HCT116 (cell line): ENCODE data around the gene EEPD1.

Experiments
- CEBPB ChIP-seq: IDR thresholded peaks from 2 replicates; pipeline ENCODE4 v1.6.1; 2012; ENCODE audit warnings: low read depth
- CTCF ChIP-seq, 3 experiments: fragments of 200-600 bp in 1 of 3; sonication (generic) in 1 of 3; IDR thresholded peaks in 2 of 3; conservative IDR thresholded peaks in 1 of 3; 2 replicates each; pipeline ENCODE4 v1.5.1; 2012 to 2017; ENCODE audit warnings: low read depth in 2 of 3, low read length in 2 of 3, antibody characterized with exemption in 1 of 3, borderline replicate concordance in 1 of 3, control low read depth in 1 of 3, mild to moderate bottlenecking in 1 of 3, mixed read lengths in 1 of 3, mixed run types in 1 of 3, moderate library complexity in 1 of 3; ENCODE audit not compliant: insufficient read depth in 1 of 3
- EGR1 ChIP-seq: IDR thresholded peaks from 2 replicates; pipeline ENCODE4 v1.6.1; 2012; ENCODE audit warnings: low read depth
- ELF1 ChIP-seq: IDR thresholded peaks from 2 replicates; pipeline ENCODE4 v1.6.1; 2012; ENCODE audit warnings: low read depth, borderline replicate concordance
- EZH2 ChIP-seq: fragments of 200-600 bp; sonication (generic); IDR thresholded peaks from 2 replicates; pipeline ENCODE4 v1.6.1; 2017; ENCODE audit warnings: antibody characterized with exemption, mixed run types
- EZH2phosphoT487 ChIP-seq: fragments of 200-600 bp; IDR thresholded peaks from 2 replicates; pipeline ENCODE4 v1.6.1; 2018; ENCODE audit warnings: antibody characterized with exemption, borderline replicate concordance
- JUND ChIP-seq: IDR thresholded peaks from 2 replicates; pipeline ENCODE4 v1.6.1; 2012
- POLR2A ChIP-seq: IDR thresholded peaks from 2 replicates; pipeline ENCODE4 v1.7.0; 2011; ENCODE audit warnings: borderline replicate concordance; ENCODE audit not compliant: insufficient read depth, insufficient read length; ENCODE audit errors: extremely low read depth
- POLR2AphosphoS5 ChIP-seq: IDR thresholded peaks from 2 replicates; pipeline ENCODE4 v1.6.1; 2011; ENCODE audit warnings: mild to moderate bottlenecking, low read depth, low read length, moderate library complexity
- SP1 ChIP-seq: IDR thresholded peaks from 2 replicates; pipeline ENCODE4 v1.6.1; 2012; ENCODE audit warnings: low read depth
- ZBTB33 ChIP-seq: IDR thresholded peaks from 2 replicates; pipeline ENCODE4 v1.6.1; 2011; ENCODE audit warnings: mild to moderate bottlenecking, low read length, moderate library complexity; ENCODE audit not compliant: insufficient replicate concordance; ENCODE audit errors: extremely low read depth
- ZNF274 ChIP-seq: fragments of 200-500 bp; sonication (Bioruptor generic); IDR thresholded peaks from 2 replicates; pipeline ENCODE4 v1.6.1; 2014; ENCODE audit warnings: mild to moderate bottlenecking, low read depth, low read length, inconsistent platforms
- TF ChIP-seq, protein P1 (sequence below): IDR thresholded peaks from 2 replicates; pipeline ENCODE4 v1.6.1; 2012; ENCODE audit warnings: low read depth

GRCh38 chr7:36273836-36274235 lies 120.8 kb downstream of the EEPD1 start:
- TF ChIP-seq EZH2phosphoT487 (no peak), CTCF (IDR thresholded peaks at IDR 0.05 in 2 of 3, conservative IDR thresholded peaks at IDR 0.05 in 1 of 3; ENCODE audit: borderline replicate concordance in 1 of 3, insufficient read depth in 1 of 3, low read depth in 2 of 3, low read length in 2 of 3) (no peak), ELF1 (no peak), ZBTB33 (no peak), SP1 (no peak), ZNF274 (no peak), POLR2A (no peak), EZH2 (no peak), EGR1 (no peak), POLR2AphosphoS5 (no peak), JUND (no peak), CEBPB (no peak)
- TF ChIP-seq, protein P1, sequence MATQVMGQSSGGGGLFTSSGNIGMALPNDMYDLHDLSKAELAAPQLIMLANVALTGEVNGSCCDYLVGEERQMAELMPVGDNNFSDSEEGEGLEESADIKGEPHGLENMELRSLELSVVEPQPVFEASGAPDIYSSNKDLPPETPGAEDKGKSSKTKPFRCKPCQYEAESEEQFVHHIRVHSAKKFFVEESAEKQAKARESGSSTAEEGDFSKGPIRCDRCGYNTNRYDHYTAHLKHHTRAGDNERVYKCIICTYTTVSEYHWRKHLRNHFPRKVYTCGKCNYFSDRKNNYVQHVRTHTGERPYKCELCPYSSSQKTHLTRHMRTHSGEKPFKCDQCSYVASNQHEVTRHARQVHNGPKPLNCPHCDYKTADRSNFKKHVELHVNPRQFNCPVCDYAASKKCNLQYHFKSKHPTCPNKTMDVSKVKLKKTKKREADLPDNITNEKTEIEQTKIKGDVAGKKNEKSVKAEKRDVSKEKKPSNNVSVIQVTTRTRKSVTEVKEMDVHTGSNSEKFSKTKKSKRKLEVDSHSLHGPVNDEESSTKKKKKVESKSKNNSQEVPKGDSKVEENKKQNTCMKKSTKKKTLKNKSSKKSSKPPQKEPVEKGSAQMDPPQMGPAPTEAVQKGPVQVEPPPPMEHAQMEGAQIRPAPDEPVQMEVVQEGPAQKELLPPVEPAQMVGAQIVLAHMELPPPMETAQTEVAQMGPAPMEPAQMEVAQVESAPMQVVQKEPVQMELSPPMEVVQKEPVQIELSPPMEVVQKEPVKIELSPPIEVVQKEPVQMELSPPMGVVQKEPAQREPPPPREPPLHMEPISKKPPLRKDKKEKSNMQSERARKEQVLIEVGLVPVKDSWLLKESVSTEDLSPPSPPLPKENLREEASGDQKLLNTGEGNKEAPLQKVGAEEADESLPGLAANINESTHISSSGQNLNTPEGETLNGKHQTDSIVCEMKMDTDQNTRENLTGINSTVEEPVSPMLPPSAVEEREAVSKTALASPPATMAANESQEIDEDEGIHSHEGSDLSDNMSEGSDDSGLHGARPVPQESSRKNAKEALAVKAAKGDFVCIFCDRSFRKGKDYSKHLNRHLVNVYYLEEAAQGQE = no peak
